ENCODE results near the gene ANKRD55. TPM values are rescaled to one million over a fixed set of nuclear protein-coding genes. Genes with fewer than 3 reads are reported as not detected.

The ANKRD55 gene
- total and polyA plus RNA-seq, 2 of the 8 experiments (the other 6 are each of a cell fraction or from before 2014, with no cell fraction given) = not detected

DNA sequence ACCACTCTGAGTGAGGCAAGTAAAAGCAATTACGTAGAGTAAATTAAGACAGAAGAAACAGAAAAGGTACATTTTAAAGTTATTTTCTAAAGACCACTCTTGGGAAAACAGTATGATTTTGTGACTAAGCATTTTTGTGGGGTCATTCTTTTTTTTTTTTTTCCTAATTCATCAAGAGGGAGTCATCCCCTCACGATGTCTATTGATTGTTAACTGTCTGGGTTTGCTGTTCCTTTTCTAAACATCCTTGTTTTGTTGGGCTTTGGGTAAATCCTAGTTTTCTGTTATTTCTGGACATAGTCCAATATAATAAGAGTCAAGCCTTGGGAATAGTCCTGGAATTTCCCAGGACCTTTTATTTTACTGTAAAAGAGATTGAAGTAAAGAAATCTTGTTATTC is 63.8 kb downstream of the ANKRD55 start:
- no peaks in the 10 kb centered on the region for H3K4me1 ChIP-seq (replicated peaks in 1 of 4; ENCODE audit: control insufficient read depth in 3 of 4, insufficient read depth in 4 of 4, low read length in 3 of 4)
- DNase-seq (ENCODE audit: low read depth in 1 of 2, low spot score in 2 of 2) = no peak
- no peaks in the 10 kb centered on the region for H4K20me1 ChIP-seq (replicated peaks in 1 of 2; ENCODE audit: control insufficient read depth in 1 of 2, insufficient read depth in 2 of 2, low read length in 2 of 2)
- H2BK12ac ChIP-seq (ENCODE audit: low read depth, low read length) = no peak overlapping the region
- H3K27ac ChIP-seq (ENCODE audit: low read depth, low read length) = no peak overlapping the region
- H2AK5ac ChIP-seq (ENCODE audit: low read depth, low read length) = no peak overlapping the region
- H2AFZ ChIP-seq (ENCODE audit: low read length) = no peak overlapping the region
- H3K4me2 ChIP-seq (ENCODE audit: insufficient read depth in 1 of 2, low read depth in 2 of 2, low read length in 2 of 2) = no peak overlapping the region
- no peak overlapping the region for H3K4me3 ChIP-seq (ENCODE audit: extremely low read depth in 1 of 4, insufficient read depth in 2 of 4, low read depth in 3 of 4, low read length in 4 of 4)
- no peaks in the 10 kb centered on the region for H3K79me2 ChIP-seq (ENCODE audit: control insufficient read depth in 1 of 2, insufficient read depth in 2 of 2, low read length in 2 of 2)
- no peak overlapping the region for H4K5ac ChIP-seq (ENCODE audit: insufficient read length, low read depth, low read length)
- no peak overlapping the region for H4K91ac ChIP-seq (replicated peaks; ENCODE audit: insufficient read length, low read length)
- H3K4ac ChIP-seq (replicated peaks; ENCODE audit: insufficient read length, low read depth, low read length) = no peak overlapping the region
- no peak overlapping the region for H3K18ac ChIP-seq (ENCODE audit: extremely low read depth, low read length)
- H3K14ac ChIP-seq (ENCODE audit: insufficient read length) = no peak overlapping the region
- H2BK20ac ChIP-seq (ENCODE audit: low read length) = no peak overlapping the region
- no peak overlapping the region for H3K23ac ChIP-seq (ENCODE audit: insufficient read length)
- FAIRE-seq = no peak
- no peaks in the 10 kb centered on the region for H3K9me3 ChIP-seq (ENCODE audit: insufficient read depth in 2 of 2, low read depth in 1 of 2, low read length in 1 of 2)
- H3K56ac ChIP-seq (replicated peaks; ENCODE audit: insufficient read length, low read depth, low read length) = no peak overlapping the region
- WGBS, 2 experiments (ENCODE audit: extremely low coverage in 1 of 2, insufficient coverage in 1 of 2, insufficient read length in 1 of 2, insufficient replicate concordance in 2 of 2, low coverage in 1 of 2, low lambda C conversion rate in 2 of 2, missing lambda C conversion rate in 1 of 2) = 91% methylated on average over 2 of the region's 2 CpGs; no CpG with 5 or more reads in 1 of the 2 experiments
- no peaks in the 10 kb centered on the region for H3K79me1 ChIP-seq (ENCODE audit: low read depth, low read length)
- H3K23me2 ChIP-seq (ENCODE audit: low read depth, low read length) = no peaks in the 10 kb centered on the region
- POLR2A ChIA-PET (ENCODE audit: partially characterized antibody) = no interaction called here
- no peak overlapping the region for H2BK5ac ChIP-seq (ENCODE audit: low read depth, low read length)
- H3K27me3 ChIP-seq (replicated peaks in 1 of 4; ENCODE audit: control insufficient read depth in 3 of 4, extremely low read depth in 1 of 4, insufficient read depth in 3 of 4, low read length in 3 of 4) = no peaks in the 10 kb centered on the region
- no peak overlapping the region for H4K8ac ChIP-seq (ENCODE audit: extremely low read depth, insufficient read depth, low read length)
- no peaks in the 10 kb centered on the region for H3K36me3 ChIP-seq (ENCODE audit: control insufficient read depth in 2 of 4, insufficient read depth in 4 of 4, low read length in 3 of 4)
- H2BK15ac ChIP-seq (ENCODE audit: low read length) = no peak overlapping the region
- no peak overlapping the region for H2BK120ac ChIP-seq (replicated peaks; ENCODE audit: low read depth, low read length)
- CTCF ChIA-PET (ENCODE audit: partially characterized antibody) = no interaction called here
- H3K9ac ChIP-seq (replicated peaks in 1 of 4; ENCODE audit: extremely low read depth in 1 of 4, low read depth in 3 of 4, low read length in 3 of 4) = no peak overlapping the region
- no peak for TF ChIP-seq KDM1A (IDR thresholded peaks at IDR 0.05; ENCODE audit: borderline replicate concordance, low read length)
- no peak for TF ChIP-seq CBX5 (IDR thresholded peaks at IDR 0.05; ENCODE audit: low read depth, low read length)
- TF ChIP-seq HDAC6 (IDR thresholded peaks at IDR 0.05; ENCODE audit: low read depth, low read length) = no peak
- TF ChIP-seq POU5F1 (IDR thresholded peaks at IDR 0.05; ENCODE audit: low read depth, low read length) = no peak
- TF ChIP-seq POLR2AphosphoS5 (IDR thresholded peaks at IDR 0.05; ENCODE audit: low read depth, low read length) = no peak
- TF ChIP-seq SP2 (IDR thresholded peaks at IDR 0.05; ENCODE audit: low read length) = no peak
- no peak for TF ChIP-seq TAF7 (optimal IDR thresholded peaks at IDR 0.05; ENCODE audit: borderline replicate concordance, low read depth, low read length)
